GM04503 (cell line): Measurements from ENCODE around the gene TAS1R1.

Experiments
- DNase-seq: peaks from one replicate; pipeline ENCODE4 v3.0.0-alpha.2; 2012; ENCODE audit warnings: low read depth

TAS1R1 gene

GRCh38 chr1:6612641-6613360, 57.7 kb downstream of the TAS1R1 start:
- no peak for DNase-seq

GRCh38 chr1:6613361-6614018, 58.4 kb downstream of the TAS1R1 start, which contains the start of gene PHF13:
PHF13 (plus strand) TSS chr1:6613731; CDS start chr1:6614067, 336 bp downstream.
- DNase-seq = peak; percentile 84

- DNase-seq = no peak
Measured at GRCh38 chr1:6614019-6614928, 59.2 kb downstream of the TAS1R1 start.

GRCh38 chr1:6614929-6615785, 60.0 kb downstream of the TAS1R1 start:
- no peak for DNase-seq

- no peak for DNase-seq
Measured at GRCh38 chr1:6619045-6619444, 63.9 kb downstream of the TAS1R1 start.

GRCh38 chr1:6621429-6622391, 66.6 kb downstream of the TAS1R1 start:
- DNase-seq = no peak

- no peak for DNase-seq
Measured at GRCh38 chr1:6622396-6623152, 67.5 kb downstream of the TAS1R1 start.

- DNase-seq = no peak
Measured at GRCh38 chr1:6623269-6623965, 68.3 kb downstream of the TAS1R1 start.

- DNase-seq = peak; percentile 56
Measured at GRCh38 chr1:6624710-6625583, 69.8 kb downstream of the TAS1R1 start, which contains the start of gene THAP3. THAP3 (plus strand) TSS chr1:6624868; CDS start chr1:6625219, 351 bp downstream.

- DNase-seq = peak; percentile 30
Measured at GRCh38 chr1:6625584-6626149, 70.6 kb downstream of the TAS1R1 start.

- no peak for DNase-seq
Measured at GRCh38 chr1:6627031-6627430, 71.9 kb downstream of the TAS1R1 start.

- DNase-seq = no peak
Measured at GRCh38 chr1:6627841-6628545, 72.9 kb downstream of the TAS1R1 start.

- DNase-seq = no peak
Measured at GRCh38 chr1:6628971-6629479, 73.9 kb downstream of the TAS1R1 start.
